Nasal cavity respiratory epithelium epithelial cell of viscerocranial mucosa (primary cell): ENCODE measurements around the gene FMNL2. TPM values are rescaled to one million over a fixed set of nuclear protein-coding genes. Genes with fewer than 3 reads are reported as not detected.

Experiments
- total RNA-seq: library from RNA; depleted of rRNA; stranded (reverse); fragments of >200 nt; gene quantifications from 2 replicates; pipeline ENCODE4 v1.2.3, GENCODE V29; 2014

FMNL2 gene
- total RNA-seq: 31.8 and 51.9 TPM in 2 replicates

DNA sequence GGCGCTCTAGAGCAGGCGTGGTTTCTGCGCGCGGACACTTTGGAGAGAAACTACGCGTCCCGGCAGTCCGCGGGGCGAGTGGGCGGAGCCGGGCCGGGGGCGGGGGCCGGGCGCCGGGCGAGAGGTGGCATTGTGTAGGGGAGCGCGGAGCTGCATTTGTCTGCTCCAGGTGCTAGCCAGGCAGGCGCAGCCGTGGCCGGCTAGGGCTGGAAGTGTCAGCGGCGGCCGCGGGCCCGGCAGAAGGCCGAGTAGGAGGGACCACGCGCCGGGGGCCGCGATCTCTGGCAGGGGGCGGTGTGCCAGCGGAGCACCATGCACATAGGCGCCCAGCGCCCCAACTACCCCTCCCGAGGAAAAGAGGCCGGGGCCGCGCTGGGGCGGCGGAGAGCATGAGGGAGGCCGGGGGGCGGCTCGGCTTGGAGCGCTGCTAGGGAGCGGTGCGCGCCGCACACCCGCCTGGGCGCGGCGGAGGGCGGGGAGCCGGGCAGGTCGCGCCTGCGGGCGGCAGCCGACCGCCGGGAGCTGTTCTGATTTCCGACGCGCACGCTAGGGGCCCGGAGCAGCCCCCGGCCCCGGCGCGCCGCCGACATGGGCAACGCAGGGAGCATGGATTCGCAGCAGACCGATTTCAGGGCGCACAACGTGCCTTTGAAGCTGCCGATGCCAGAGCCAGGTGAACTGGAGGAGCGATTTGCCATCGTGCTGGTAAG is at the start of gene FMNL2:
Gene FMNL2, plus strand, starts transcription at position 159 of the 710 bp plus-strand sequence.

Other genes with a start within 250 kb of the FMNL2 start
- under 0.01 and 0.43 TPM in 2 replicates for gene CACNB4, start 236.1 kb upstream of the FMNL2 start, total RNA-seq
- 30.1 and 34.2 TPM in 2 replicates for gene STAM2, start 159.4 kb upstream of the FMNL2 start, total RNA-seq